ENCODE results near the gene LRIG1.

Gene LRIG1

DNA sequence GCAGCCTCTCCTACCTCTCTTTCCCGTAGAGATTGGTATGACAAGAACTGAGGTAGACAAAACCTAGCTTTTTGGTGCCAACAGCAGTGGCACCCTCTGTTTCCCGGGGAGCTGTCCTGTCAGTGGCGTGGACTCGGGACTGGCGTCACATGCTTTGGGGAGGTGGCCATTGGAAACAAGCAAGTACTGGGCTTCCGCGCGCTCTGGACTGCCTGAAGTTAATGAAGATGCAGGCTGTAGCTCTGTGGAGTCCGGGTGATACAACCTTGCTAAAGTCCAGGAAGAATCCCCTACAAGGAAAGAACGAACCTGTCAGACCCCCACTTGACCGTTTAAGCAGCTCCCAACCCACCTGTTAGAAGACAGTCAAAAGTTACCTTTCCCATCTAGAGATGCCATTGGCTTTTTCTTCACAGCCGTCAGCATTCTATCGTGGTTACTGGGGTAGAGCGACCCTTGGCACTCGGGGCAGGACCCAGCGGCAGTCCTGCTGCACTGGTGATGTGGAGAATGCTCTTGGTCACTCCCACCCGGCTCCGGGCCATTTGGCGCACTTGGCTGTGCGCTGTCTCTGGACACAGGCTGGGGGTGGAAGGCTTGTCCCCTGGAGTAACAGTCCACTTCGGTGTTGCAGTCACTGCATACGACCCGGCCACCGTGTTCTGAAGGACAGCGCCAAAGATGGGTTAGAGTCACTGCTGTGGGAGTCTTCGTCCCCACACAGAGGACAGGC, 120.5 kb downstream of the LRIG1 start:
- Histone ChIP-seq H3K27me3 (replicated peaks; ENCODE audit: control insufficient read depth, insufficient read depth, low read length, poor library complexity, severe bottlenecking) (no peaks in the 10 kb centered on the region), H3K27ac (ENCODE audit: insufficient read depth, low read length, poor library complexity, severe bottlenecking) (no peak overlapping the region)

GRCh38 chr3:66379565-66379964, 121.3 kb downstream of the LRIG1 start:
- H3K9me3 ChIP-seq (ENCODE audit: control insufficient read depth, low read length): no peaks in the 10 kb centered on the region
- H3K4me3 ChIP-seq (ENCODE audit: insufficient read depth, low read depth, low read length, poor library complexity, severe bottlenecking): no peak overlapping the region
- peaks cover 56% of the 10 kb centered on the region for H3K36me3 ChIP-seq (ENCODE audit: control insufficient read depth, insufficient read depth, low read length)
- peaks cover 14% of the 10 kb centered on the region for H3K4me1 ChIP-seq (ENCODE audit: control insufficient read depth, insufficient read depth, low read length, poor library complexity, severe bottlenecking)
- no peaks in the 10 kb centered on the region for H3K27me3 ChIP-seq (replicated peaks; ENCODE audit: control insufficient read depth, insufficient read depth, low read length, poor library complexity, severe bottlenecking)
- no peak for DNase-seq
- H3K27ac ChIP-seq (ENCODE audit: insufficient read depth, low read length, poor library complexity, severe bottlenecking): no peak overlapping the region

More for the DNA sequence above, 120.5 kb downstream of the LRIG1 start:
- Histone ChIP-seq H3K36me3 (ENCODE audit: control insufficient read depth, insufficient read depth, low read length) (peaks cover 64% of the 10 kb centered on the region), H3K4me3 (ENCODE audit: insufficient read depth, low read depth, low read length, poor library complexity, severe bottlenecking) (no peak overlapping the region), H3K9me3 (ENCODE audit: control insufficient read depth, low read length) (no peaks in the 10 kb centered on the region), H3K4me1 (ENCODE audit: control insufficient read depth, insufficient read depth, low read length, poor library complexity, severe bottlenecking) (peaks cover 14% of the 10 kb centered on the region)
- DNase-seq: no peak

DNA sequence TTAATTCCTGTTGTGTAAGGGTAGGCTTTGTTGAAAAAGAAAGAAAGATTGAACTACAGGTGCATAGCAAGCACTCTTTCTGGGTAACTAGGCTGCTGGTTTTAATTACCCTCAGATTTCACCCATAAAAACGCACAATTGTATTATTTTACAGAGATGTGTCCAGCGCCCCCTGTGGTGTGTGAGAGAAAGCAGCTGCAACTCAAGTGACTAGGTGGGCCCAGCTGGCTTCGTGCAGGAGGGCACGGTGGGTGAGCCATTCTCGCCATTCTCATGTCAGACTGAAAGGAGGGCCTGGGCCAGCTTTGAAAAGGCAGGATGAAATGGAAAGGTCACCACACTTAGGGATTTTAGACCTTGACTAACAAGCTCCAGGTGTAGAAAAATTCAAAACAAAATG, 122.6 kb downstream of the LRIG1 start:
- H3K4me3 ChIP-seq (ENCODE audit: insufficient read depth, low read depth, low read length, poor library complexity, severe bottlenecking): no peak overlapping the region
- H3K36me3 ChIP-seq (ENCODE audit: control insufficient read depth, insufficient read depth, low read length): peaks cover 43% of the 10 kb centered on the region
- no peaks in the 10 kb centered on the region for H3K27me3 ChIP-seq (replicated peaks; ENCODE audit: control insufficient read depth, insufficient read depth, low read length, poor library complexity, severe bottlenecking)
- H3K9me3 ChIP-seq (ENCODE audit: control insufficient read depth, low read length): no peaks in the 10 kb centered on the region
- H3K27ac ChIP-seq (ENCODE audit: insufficient read depth, low read length, poor library complexity, severe bottlenecking): peak overlapping the region; percentile 45
- peak in 2 of 3 donors; percentile 25 to 26 for DNase-seq
- H3K4me1 ChIP-seq (ENCODE audit: control insufficient read depth, insufficient read depth, low read length, poor library complexity, severe bottlenecking): peaks cover 14% of the 10 kb centered on the region

- no peaks in the 10 kb centered on the region for H3K27me3 ChIP-seq (replicated peaks; ENCODE audit: control insufficient read depth, insufficient read depth, low read length, poor library complexity, severe bottlenecking)
- peaks cover 38% of the 10 kb centered on the region for H3K36me3 ChIP-seq (ENCODE audit: control insufficient read depth, insufficient read depth, low read length)
- peaks cover 14% of the 10 kb centered on the region for H3K4me1 ChIP-seq (ENCODE audit: control insufficient read depth, insufficient read depth, low read length, poor library complexity, severe bottlenecking)
- peak overlapping the region; percentile 45 for H3K27ac ChIP-seq (ENCODE audit: insufficient read depth, low read length, poor library complexity, severe bottlenecking)
- DNase-seq: no peak
- no peaks in the 10 kb centered on the region for H3K9me3 ChIP-seq (ENCODE audit: control insufficient read depth, low read length)
- H3K4me3 ChIP-seq (ENCODE audit: insufficient read depth, low read depth, low read length, poor library complexity, severe bottlenecking): no peak overlapping the region
Observed at GRCh38 chr3:66377800-66378199, 123.0 kb downstream of the LRIG1 start.

DNA sequence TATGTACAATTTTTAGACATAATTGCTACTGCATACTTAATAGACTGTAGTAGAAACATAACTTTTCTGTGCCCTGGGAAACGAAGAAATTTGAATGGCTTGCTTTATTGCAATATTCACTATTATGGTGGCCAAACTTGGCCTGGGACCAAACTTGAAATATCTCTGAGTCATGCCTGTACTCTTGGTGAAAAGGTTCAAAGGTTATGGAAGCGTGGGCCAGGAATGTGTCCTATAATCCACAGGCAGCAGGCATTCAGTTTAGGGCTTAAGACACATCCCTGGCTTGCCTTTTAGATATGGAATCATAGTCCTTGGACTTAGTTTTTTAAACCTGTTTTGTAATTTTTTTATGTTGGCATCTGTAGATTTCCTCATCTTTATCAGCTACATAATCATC, 124.3 kb downstream of the LRIG1 start:
- H3K4me1 ChIP-seq (ENCODE audit: control insufficient read depth, insufficient read depth, low read length, poor library complexity, severe bottlenecking): peaks cover 14% of the 10 kb centered on the region
- H3K4me3 ChIP-seq (ENCODE audit: insufficient read depth, low read depth, low read length, poor library complexity, severe bottlenecking): no peak overlapping the region
- no peaks in the 10 kb centered on the region for H3K27me3 ChIP-seq (replicated peaks; ENCODE audit: control insufficient read depth, insufficient read depth, low read length, poor library complexity, severe bottlenecking)
- H3K36me3 ChIP-seq (ENCODE audit: control insufficient read depth, insufficient read depth, low read length): peaks cover 26% of the 10 kb centered on the region
- no peaks in the 10 kb centered on the region for H3K9me3 ChIP-seq (ENCODE audit: control insufficient read depth, low read length)
- DNase-seq: no peak
- no peak overlapping the region for H3K27ac ChIP-seq (ENCODE audit: insufficient read depth, low read length, poor library complexity, severe bottlenecking)

DNA sequence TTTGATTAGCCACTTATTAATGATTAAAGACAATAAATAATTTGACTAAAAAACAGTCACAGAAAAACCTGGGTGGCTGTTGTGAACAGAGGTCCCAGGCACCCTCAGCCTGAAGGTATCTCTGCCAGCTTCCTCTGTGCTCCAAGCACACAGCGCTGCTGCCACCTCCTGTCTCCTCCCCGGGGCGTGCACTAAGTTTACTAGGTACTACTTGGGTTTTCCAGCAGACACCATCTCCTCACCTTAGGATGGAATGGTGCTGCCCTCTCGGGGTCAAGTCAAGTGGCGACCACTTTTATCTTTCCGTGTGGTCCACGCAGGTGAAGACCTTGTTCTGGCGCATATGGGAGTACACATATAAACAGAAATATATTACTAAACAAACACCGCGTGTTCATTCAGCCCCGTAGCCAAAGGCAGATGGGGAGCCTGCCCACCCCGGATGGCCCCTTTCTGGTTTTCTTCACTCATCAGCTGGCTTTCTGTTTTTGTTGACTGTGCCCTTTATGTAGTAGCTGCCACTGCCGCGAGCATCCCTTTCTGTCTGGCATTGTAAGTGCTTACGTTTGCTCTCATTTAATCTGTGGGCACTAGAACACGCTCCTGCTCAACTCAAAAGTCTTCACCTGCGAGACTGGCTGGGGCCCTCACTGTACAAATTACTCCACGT, 128.0 kb downstream of the LRIG1 start:
- Histone ChIP-seq H3K4me3 (ENCODE audit: insufficient read depth, low read depth, low read length, poor library complexity, severe bottlenecking) (no peak overlapping the region), H3K27ac (ENCODE audit: insufficient read depth, low read length, poor library complexity, severe bottlenecking) (no peak overlapping the region), H3K4me1 (ENCODE audit: control insufficient read depth, insufficient read depth, low read length, poor library complexity, severe bottlenecking) (peaks cover 8% of the 10 kb centered on the region), H3K9me3 (ENCODE audit: control insufficient read depth, low read length) (no peaks in the 10 kb centered on the region), H3K27me3 (replicated peaks; ENCODE audit: control insufficient read depth, insufficient read depth, low read length, poor library complexity, severe bottlenecking) (no peaks in the 10 kb centered on the region), H3K36me3 (ENCODE audit: control insufficient read depth, insufficient read depth, low read length) (no peaks in the 10 kb centered on the region)
- DNase-seq: peak in 2 of 3 donors; percentile 9 to 19

GRCh38 chr3:66371432-66371831, 129.4 kb downstream of the LRIG1 start:
- no peaks in the 10 kb centered on the region for H3K4me1 ChIP-seq (ENCODE audit: control insufficient read depth, insufficient read depth, low read length, poor library complexity, severe bottlenecking)
- DNase-seq: no peak
- H3K4me3 ChIP-seq (ENCODE audit: insufficient read depth, low read depth, low read length, poor library complexity, severe bottlenecking): no peak overlapping the region
- H3K27ac ChIP-seq (ENCODE audit: insufficient read depth, low read length, poor library complexity, severe bottlenecking): no peak overlapping the region
- H3K9me3 ChIP-seq (ENCODE audit: control insufficient read depth, low read length): no peaks in the 10 kb centered on the region
- H3K27me3 ChIP-seq (replicated peaks; ENCODE audit: control insufficient read depth, insufficient read depth, low read length, poor library complexity, severe bottlenecking): no peaks in the 10 kb centered on the region
- no peaks in the 10 kb centered on the region for H3K36me3 ChIP-seq (ENCODE audit: control insufficient read depth, insufficient read depth, low read length)

GRCh38 chr3:66370179-66370578, 130.6 kb downstream of the LRIG1 start:
- Histone ChIP-seq H3K27ac (ENCODE audit: insufficient read depth, low read length, poor library complexity, severe bottlenecking) (no peak overlapping the region), H3K4me1 (ENCODE audit: control insufficient read depth, insufficient read depth, low read length, poor library complexity, severe bottlenecking) (no peaks in the 10 kb centered on the region), H3K27me3 (replicated peaks; ENCODE audit: control insufficient read depth, insufficient read depth, low read length, poor library complexity, severe bottlenecking) (no peaks in the 10 kb centered on the region), H3K4me3 (ENCODE audit: insufficient read depth, low read depth, low read length, poor library complexity, severe bottlenecking) (no peak overlapping the region), H3K9me3 (ENCODE audit: control insufficient read depth, low read length) (no peaks in the 10 kb centered on the region), H3K36me3 (ENCODE audit: control insufficient read depth, insufficient read depth, low read length) (no peaks in the 10 kb centered on the region)
- no peak for DNase-seq

GRCh38 chr3:66367979-66368378, 132.8 kb downstream of the LRIG1 start:
- Histone ChIP-seq H3K9me3 (ENCODE audit: control insufficient read depth, low read length) (no peaks in the 10 kb centered on the region), H3K4me3 (ENCODE audit: insufficient read depth, low read depth, low read length, poor library complexity, severe bottlenecking) (no peak overlapping the region), H3K36me3 (ENCODE audit: control insufficient read depth, insufficient read depth, low read length) (no peaks in the 10 kb centered on the region), H3K4me1 (ENCODE audit: control insufficient read depth, insufficient read depth, low read length, poor library complexity, severe bottlenecking) (no peaks in the 10 kb centered on the region), H3K27ac (ENCODE audit: insufficient read depth, low read length, poor library complexity, severe bottlenecking) (no peak overlapping the region), H3K27me3 (replicated peaks; ENCODE audit: control insufficient read depth, insufficient read depth, low read length, poor library complexity, severe bottlenecking) (no peaks in the 10 kb centered on the region)
- DNase-seq: no peak

- Histone ChIP-seq H3K4me3 (ENCODE audit: insufficient read depth, low read depth, low read length, poor library complexity, severe bottlenecking) (no peak overlapping the region), H3K27me3 (replicated peaks; ENCODE audit: control insufficient read depth, insufficient read depth, low read length, poor library complexity, severe bottlenecking) (no peaks in the 10 kb centered on the region), H3K9me3 (ENCODE audit: control insufficient read depth, low read length) (no peaks in the 10 kb centered on the region), H3K4me1 (ENCODE audit: control insufficient read depth, insufficient read depth, low read length, poor library complexity, severe bottlenecking) (no peaks in the 10 kb centered on the region), H3K36me3 (ENCODE audit: control insufficient read depth, insufficient read depth, low read length) (no peaks in the 10 kb centered on the region), H3K27ac (ENCODE audit: insufficient read depth, low read length, poor library complexity, severe bottlenecking) (no peak overlapping the region)
- DNase-seq: no peak
Observed at GRCh38 chr3:66366747-66367146, 134.1 kb downstream of the LRIG1 start.
